Epidermal melanocyte (primary cell): Measurements from ENCODE around the gene HORMAD2.

Experiments used
- DNase-seq: peaks from one replicate; pipeline ENCODE4 v3.0.0; 2011; ENCODE audit warnings: low spot score; ENCODE audit not compliant: insufficient read length

HORMAD2 gene, protein sequence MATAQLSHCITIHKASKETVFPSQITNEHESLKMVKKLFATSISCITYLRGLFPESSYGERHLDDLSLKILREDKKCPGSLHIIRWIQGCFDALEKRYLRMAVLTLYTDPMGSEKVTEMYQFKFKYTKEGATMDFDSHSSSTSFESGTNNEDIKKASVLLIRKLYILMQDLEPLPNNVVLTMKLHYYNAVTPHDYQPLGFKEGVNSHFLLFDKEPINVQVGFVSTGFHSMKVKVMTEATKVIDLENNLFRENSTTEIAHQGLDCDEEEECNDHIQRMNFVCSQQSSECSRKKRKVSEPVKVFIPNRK

GRCh38 chr22:30079952-30080533 is at the start of gene HORMAD2:
TSS of gene HORMAD2 (plus strand) at chr22:30080464. CDS start at chr22:30093953, 13,489 bp downstream.
- DNase-seq = no peak

- no peak for DNase-seq
Measured at GRCh38 chr22:30031328-30031727, 48.9 kb upstream of the HORMAD2 start.

GRCh38 chr22:30031764-30032455 is 48.4 kb upstream of the HORMAD2 start:
- no peak for DNase-seq

GRCh38 chr22:30033137-30033536 is 47.1 kb upstream of the HORMAD2 start:
- DNase-seq = no peak

- DNase-seq = no peak
Measured at GRCh38 chr22:30033901-30034300, 46.4 kb upstream of the HORMAD2 start.

DNA sequence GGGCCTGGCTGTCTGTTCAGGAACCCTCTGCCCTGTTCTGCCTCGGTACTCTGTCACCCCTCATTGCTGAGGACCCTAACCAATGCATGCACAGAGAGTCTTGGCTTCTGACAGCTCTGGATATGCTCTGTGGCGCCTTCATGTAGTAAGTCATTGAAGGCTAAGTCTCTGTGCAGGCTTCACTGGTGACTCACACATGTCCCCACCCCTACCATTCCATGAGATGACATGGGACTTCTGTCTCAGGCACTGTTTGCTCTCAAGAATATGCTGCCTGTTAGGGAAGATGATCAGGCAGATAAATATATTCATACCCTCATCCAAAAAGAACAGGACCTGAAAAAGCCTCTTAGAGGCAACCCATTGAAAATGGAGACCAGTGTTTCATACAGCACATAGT is 43.6 kb upstream of the HORMAD2 start:
- DNase-seq = no peak

- no peak for DNase-seq
Measured at GRCh38 chr22:30038219-30038618, 42.0 kb upstream of the HORMAD2 start.

DNA sequence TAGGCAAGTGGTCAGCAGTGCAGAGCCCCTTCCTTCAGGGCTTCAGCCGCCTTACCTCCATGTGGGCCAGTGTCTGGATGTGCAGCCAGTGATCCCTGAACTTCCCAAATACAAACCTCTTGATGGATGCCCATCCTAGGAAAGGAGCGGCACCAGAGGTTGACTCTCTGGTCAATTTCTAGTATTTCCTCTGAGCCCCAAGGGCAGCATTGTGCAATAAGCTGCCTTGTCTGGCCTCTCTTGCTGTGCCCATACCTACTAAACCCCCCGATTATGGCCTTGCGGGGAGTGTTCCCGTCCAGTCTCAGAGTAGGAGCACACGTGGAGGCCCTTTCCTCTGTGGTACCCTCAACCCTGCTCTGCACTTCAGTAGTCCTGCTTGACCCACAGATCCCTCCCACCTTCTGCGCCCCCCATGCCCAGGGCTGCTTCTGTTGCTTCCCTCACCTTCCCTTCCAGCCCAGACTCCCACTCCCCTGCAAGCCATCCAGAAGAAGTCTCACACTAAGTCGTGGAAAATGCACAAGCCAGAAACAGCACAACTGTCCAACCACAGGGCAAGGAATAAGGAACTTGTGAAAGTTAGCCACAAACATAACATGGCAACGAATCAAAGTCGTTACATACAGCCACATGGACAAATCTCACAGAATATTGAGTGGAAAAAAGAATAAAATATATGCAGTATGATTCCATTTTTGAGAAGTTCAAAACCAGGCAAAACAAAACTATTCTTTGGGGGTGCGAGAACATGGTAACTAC is 39.6 kb upstream of the HORMAD2 start:
- no peak for DNase-seq

DNA sequence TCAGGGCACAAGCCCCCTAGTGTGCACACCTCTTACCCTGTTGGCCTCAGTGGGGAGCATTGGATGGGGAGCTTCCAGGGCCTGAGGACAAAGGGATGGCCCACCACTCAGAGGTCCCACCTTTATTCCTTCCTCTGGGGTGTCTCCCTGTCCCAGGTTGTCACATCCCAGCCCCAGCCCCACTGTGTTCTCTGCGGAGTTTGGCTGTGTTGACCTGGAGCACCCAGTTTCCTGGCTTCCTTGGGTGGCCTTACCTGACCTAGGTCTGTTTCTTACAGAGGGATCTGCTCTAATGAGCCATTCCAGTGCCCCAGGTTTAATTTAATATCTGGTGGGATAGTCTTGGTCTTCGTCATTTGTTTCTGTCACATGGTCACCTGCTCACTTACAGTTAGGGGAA is 38.8 kb upstream of the HORMAD2 start:
- DNase-seq = no peak

DNA sequence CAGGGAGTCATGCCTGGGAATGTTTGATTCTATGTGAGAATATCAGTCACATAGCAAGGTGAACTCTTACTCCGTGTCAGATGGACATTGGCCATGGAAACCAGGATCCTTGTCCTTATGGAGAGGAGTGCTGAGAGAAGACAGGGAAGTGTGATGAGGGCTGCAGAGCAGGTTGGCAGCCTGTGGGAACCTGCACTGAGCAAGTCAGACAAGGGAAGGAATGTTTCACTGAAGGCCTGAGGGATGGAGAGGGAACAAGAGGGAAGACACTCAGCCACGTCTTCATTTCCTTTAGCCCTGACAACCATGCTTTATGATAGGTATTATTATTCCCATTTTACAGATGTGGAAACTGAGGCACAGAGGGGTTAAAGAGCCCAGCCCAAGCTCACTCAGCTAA is 38.4 kb upstream of the HORMAD2 start:
- DNase-seq = no peak

GRCh38 chr22:30043161-30043560 is 37.1 kb upstream of the HORMAD2 start:
- DNase-seq = no peak

- DNase-seq = no peak
Measured at GRCh38 chr22:30044369-30044768, 35.9 kb upstream of the HORMAD2 start.

GRCh38 chr22:30044881-30045493 is 35.3 kb upstream of the HORMAD2 start:
- no peak for DNase-seq

DNA sequence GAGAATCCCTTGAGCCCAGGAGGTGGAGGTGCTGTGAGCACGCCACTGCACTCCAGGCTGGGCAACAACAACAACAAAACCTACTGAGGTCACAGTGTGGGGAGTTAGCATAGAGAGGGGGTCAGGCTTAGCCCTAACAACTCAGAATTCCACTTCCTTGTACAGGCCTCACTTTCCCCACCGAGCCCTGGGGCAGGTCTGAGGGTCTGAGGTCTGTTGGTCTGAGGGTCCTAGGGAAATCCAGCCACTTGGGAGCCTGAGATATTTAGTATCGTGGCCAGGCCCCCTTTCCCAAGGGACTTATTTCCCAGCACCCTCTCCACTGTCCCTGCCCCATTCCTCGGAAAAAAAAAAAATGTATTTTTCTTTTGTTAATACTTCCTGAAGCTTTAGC is 34.8 kb upstream of the HORMAD2 start:
- no peak for DNase-seq

GRCh38 chr22:30045901-30046715 is 34.2 kb upstream of the HORMAD2 start:
- no peak for DNase-seq

DNA sequence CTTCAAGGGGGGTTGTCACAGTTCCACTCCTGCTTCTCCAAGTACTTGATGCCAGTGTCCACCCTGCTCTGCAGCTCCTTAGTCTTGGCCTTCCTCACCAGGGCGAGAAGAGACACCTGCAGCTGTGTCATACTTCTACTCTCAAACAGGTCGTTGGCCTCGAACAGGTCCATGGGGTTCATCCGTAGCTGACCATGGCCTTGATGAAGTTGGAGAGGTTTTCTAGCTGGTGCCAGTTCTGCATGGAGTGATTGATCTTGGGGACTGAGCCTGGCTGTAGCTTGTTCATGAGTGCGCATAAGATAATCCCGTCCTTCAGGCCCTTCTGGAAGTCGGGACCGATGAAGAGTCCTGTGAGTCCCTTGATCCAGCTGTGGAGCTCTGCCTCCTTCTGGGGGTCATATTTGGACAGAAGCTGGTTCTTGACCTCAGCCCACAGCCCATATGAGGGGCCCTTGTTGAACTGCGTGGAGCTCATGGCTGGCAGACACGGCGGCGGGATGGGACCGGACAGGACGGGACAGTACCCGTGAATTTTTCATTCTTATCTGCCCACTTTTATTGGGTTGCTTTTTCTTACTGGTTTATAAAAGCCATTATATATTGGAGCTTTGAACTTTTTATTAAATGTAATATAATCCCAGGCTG is 33.4 kb upstream of the HORMAD2 start:
- DNase-seq = no peak

GRCh38 chr22:30047364-30047738 is 32.9 kb upstream of the HORMAD2 start:
- no peak for DNase-seq

- no peak for DNase-seq
Measured at GRCh38 chr22:30048681-30049080, 31.6 kb upstream of the HORMAD2 start.

DNA sequence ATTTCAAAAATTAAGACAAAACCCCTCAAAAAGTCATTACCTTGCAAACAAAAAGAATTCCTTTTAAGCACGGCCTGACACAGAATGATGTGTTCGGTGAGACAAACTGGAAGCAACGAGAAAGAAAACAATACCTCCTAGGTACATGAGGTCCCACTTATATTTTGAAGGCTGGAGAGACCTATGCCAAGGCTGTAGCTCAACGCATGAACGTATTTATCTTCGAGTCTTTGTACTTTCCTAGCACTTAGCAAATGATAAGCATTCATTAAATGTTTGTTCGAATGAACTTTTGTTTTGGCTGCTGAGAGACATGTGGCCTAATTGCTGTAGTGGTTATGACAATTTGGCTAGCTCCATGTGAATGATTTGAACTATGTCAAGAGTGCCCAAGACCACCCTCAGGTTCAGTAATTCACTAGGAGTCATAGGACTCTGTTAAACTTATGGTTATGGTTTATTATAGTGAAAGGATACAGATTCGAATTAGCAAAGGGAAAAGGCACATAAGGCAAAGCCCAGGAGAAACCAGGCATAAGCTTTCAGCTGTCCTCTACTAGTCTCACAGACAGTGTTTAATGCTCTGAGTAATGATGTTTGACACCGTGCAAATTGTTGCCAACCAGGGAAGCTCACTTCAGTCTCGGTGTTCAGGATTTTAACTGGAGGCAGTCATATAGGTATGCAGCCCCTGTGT is 26.0 kb upstream of the HORMAD2 start:
- no peak for DNase-seq

DNA sequence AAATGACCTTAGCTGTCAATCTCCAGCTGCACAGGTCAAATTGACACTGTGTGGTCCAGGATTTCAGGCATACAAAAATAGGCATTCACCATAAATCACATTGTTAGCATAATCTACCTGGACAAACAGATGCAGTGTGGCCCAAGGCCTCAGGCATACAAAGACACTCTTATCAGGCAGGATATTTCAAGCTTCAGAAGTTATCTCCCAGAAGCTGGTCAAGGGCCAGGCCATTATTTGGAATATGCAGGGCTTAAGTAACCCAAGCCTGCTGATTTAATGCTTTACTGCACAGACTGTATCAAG is 25.5 kb upstream of the HORMAD2 start:
- no peak for DNase-seq
